NCI-H2029 treated with DMSO at 0.1 percent for 48 hours (cell line): ENCODE data around the gene DNAJC3.
"Not testable (repeated sequence)": the region's sequence is repeated elsewhere in the genome, so short reads cannot be mapped to it uniquely, and the experiment has no call there.

Source experiments
- DNase-seq: peaks from one replicate; lab custom pipeline; 2025; lab: John Stamatoyannopoulos, UW

DNAJC3 gene

GRCh38 chr13:95783747-95784146 is 106.8 kb downstream of the DNAJC3 start:
- no peak for DNase-seq

GRCh38 chr13:95784161-95784899 is 107.4 kb downstream of the DNAJC3 start:
- no peak for DNase-seq

GRCh38 chr13:95784900-95785290 is 108.0 kb downstream of the DNAJC3 start:
- no peak for DNase-seq

- DNase-seq = no peak
Observed at GRCh38 chr13:95787356-95788099, 110.6 kb downstream of the DNAJC3 start.

GRCh38 chr13:95788100-95788463 is 111.1 kb downstream of the DNAJC3 start:
- DNase-seq = no peak

GRCh38 chr13:95789315-95789714 is 112.4 kb downstream of the DNAJC3 start:
- DNase-seq = not testable (repeated sequence)

GRCh38 chr13:95791084-95791722 is 114.3 kb downstream of the DNAJC3 start:
- no peak for DNase-seq

- no peak for DNase-seq
Observed at GRCh38 chr13:95793018-95793555, 116.1 kb downstream of the DNAJC3 start.

- DNase-seq = no peak
Observed at GRCh38 chr13:95793781-95794180, 116.8 kb downstream of the DNAJC3 start.

GRCh38 chr13:95797016-95797415 is 120.1 kb downstream of the DNAJC3 start:
- no peak for DNase-seq

- DNase-seq = no peak
Observed at GRCh38 chr13:95800436-95800835, 123.5 kb downstream of the DNAJC3 start.

GRCh38 chr13:95801825-95802224 is 124.9 kb downstream of the DNAJC3 start:
- no peak for DNase-seq

GRCh38 chr13:95805921-95806320 is 129.0 kb downstream of the DNAJC3 start:
- DNase-seq = no peak

- no peak for DNase-seq
Observed at GRCh38 chr13:95809429-95809828, 132.5 kb downstream of the DNAJC3 start.

GRCh38 chr13:95813139-95813538 is 136.2 kb downstream of the DNAJC3 start:
- no peak for DNase-seq

- no peak for DNase-seq
Observed at GRCh38 chr13:95814495-95814894, 137.6 kb downstream of the DNAJC3 start.

- DNase-seq = no peak
Observed at GRCh38 chr13:95822303-95822702, 145.4 kb downstream of the DNAJC3 start.

GRCh38 chr13:95833126-95833525 is 156.2 kb downstream of the DNAJC3 start:
- no peak for DNase-seq

GRCh38 chr13:95833719-95834118 is 156.8 kb downstream of the DNAJC3 start:
- no peak for DNase-seq

- DNase-seq = peak; percentile 12
Observed at GRCh38 chr13:95834134-95834765, 157.3 kb downstream of the DNAJC3 start.

- no peak for DNase-seq
Observed at GRCh38 chr13:95841894-95842293, 165.0 kb downstream of the DNAJC3 start.

- no peak for DNase-seq
Observed at GRCh38 chr13:95842898-95843297, 166.0 kb downstream of the DNAJC3 start.
